Right ventricle myocardium superior (tissue), 1 donor: Measurements from ENCODE around the gene GFER. TPM values are rescaled to one million over a fixed set of nuclear protein-coding genes. Genes with fewer than 3 reads are reported as not detected.
"Not testable (repeated sequence)": the region's sequence is repeated elsewhere in the genome, so short reads cannot be mapped to it uniquely, and the experiment has no call there.

Experiments used
- ATAC-seq: fragments of 200-7000 bp; cut with Tn5 transposase; one replicate; pipeline ENCODE4 v1.9.1; 2020; ENCODE audit warnings: mild to moderate bottlenecking; ENCODE audit not compliant: poor library complexity
- DNase-seq: peaks from one replicate; pipeline ENCODE4 v3.0.0-alpha.2; 2020
- intact Hi-C: fragments of 100-400 bp; cut with DNase I; formaldehyde crosslinking; loops from one replicate; pipeline ENCODE4 v1.11.2; 2022
- total RNA-seq: library from RNA; stranded (reverse); fragmentation: NEBNext Ultra II Directional; extraction: Animal tissue kit (Norgen Biotek cat#: 25700); gene quantifications from one replicate; pipeline ENCODE4 v1.2.1, GENCODE V29; 2021
- donor health status: DM: no; HTN: yes; CAD: no; lungs with severe emphysema.

GFER gene
- total RNA-seq, 1 donor from 2014 or later, result 28.3 TPM

GRCh38 chr16:1999866-2000514, 16.0 kb downstream of the GFER start:
- intact Hi-C loops, result no loop called here
- ATAC-seq (no peak), DNase-seq (no peak)

GRCh38 chr16:2001035-2001434, 17.0 kb downstream of the GFER start:
- no peak for ATAC-seq
- intact Hi-C loops, result no loop called here
- no peak for DNase-seq

DNA sequence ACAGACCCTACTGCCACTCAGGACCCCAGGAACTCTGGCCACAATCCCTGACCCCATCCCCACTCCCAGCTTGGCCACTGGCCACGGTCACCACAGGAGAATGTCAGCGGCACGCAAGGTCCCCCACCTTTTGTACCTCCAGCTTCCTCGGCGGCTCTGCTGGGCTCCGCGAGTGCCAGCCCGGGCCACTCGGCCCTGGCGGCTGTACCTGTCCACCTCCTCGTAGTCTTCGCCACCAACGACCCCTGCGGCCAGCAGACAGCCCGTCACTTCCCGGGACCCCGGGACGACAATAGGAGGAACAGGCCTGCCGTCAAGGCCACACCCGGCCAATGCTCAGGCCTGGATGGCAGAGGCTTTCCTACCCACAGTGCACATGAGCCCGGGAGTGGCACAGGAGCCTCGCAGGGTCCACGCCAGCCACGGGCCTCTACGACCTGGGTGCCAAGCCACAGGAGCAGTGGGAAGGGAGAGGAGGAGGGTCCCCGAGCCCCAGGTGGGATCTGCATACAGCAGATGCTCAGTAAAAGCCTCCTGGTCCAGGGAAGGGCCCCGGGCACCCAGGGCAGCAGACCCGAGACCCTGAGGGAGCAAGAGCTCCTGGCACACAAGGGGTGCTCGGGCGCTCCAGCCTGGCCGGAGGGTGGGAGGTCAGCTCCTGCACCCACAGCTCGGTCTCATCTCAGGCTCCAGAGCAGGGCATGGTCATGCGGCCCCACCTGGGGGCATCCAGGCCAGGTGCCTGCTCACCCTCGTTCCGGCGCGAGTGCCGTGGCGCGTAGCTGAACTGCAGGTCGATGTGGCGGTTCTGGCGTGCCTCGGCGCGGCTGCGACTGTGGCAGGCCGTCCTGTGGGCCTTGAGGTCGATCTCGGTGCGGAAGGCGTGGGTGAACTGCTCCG, 17.7 kb downstream of the GFER start:
- DNase-seq (no peak), ATAC-seq (no peak)
- intact Hi-C loops, result no loop called here

DNA sequence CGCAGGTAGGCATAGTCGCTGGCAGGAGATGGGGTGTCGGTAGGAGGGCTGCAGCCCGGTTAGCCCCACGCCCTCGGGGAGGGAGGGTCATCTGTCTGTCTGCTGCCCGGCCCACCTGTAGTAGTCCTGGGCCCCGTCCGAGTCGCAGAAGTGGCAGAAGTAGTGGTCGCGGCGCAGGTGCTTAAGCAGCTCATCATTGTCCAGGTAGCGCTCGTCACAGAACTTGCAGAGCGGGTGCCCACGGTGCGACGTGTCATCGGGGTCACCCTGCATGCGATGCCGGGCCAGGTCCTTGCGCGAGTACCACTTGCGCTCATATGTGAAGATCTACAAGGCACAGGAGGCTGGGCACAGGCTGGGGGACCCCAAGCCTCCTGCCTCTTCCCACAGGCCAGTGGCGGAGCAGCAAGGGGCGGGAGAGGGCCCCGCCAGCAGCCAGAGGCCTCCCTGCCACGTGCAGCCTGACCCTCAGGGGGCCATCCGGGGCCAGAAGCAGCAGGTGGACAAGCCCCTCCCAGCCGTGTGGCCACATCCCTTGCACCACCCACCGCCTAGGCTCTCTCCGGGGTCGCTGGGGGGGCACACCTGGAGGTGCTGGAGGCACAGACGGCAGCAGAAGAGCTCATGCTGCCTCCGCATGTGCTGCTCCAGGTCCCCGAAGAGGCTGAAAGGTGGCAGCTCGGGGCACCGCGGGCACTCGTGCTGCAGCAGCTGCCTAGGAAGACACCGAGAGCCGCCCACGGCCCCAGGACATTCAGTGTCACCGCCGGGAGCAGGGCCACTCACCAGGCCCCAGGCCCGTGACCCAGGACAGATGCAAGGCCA, 18.6 kb downstream of the GFER start:
- intact Hi-C loops, result no loop called here
- ATAC-seq (no peak), DNase-seq (no peak)

- DNase-seq (no peak), ATAC-seq (no peak)
- intact Hi-C loops, result no loop called here
Observed at GRCh38 chr16:2003231-2003826, 19.3 kb downstream of the GFER start.

- intact Hi-C loops, result no loop called here
- ATAC-seq, result peak; percentile 90
Observed at GRCh38 chr16:2003827-2004641, 20.0 kb downstream of the GFER start.

DNA sequence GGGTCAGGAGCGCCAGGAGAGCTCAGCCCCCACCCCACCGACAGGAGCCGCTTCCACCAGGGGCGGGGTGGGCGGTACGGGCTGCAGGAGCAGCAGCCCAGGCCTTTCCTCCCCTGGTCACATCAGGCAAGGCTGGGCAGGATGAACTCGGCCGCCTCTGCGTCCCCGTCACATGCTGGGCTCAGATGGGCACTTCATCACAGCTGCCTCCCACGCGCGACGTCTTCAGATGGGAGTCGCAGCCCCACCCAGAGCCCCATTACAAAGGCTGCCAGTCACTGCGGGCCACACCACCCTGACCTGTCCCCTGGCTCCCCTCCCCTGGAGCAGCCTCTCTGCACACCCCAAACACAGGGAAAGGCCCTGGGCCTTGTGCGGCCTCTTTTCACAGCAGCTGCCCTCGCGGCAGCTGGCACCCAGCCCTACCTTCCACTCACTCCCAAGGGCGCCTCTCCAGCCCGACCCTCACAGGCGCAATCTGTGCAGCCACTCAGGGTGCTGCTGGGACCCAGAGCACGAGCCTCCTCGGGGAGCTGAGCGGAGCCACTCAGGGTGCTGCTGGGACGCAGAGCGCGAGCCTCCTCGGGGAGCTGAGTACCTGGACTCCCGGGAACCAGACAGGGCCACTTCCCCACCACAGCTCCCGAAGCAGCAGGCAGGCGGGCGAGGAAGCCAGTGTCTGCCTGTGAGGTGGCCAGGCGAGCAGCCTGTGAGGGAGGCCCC, 21.0 kb downstream of the GFER start:
- intact Hi-C loops, result no loop called here
- ATAC-seq (no peak), DNase-seq (no peak)

More at GRCh38 chr16:2003827-2004641, 20.0 kb downstream of the GFER start:
- DNase-seq, result peak; percentile 95

- DNase-seq (no peak), ATAC-seq (no peak)
- intact Hi-C loops, result no loop called here
Observed at GRCh38 chr16:2005646-2006045, 21.7 kb downstream of the GFER start.

DNA sequence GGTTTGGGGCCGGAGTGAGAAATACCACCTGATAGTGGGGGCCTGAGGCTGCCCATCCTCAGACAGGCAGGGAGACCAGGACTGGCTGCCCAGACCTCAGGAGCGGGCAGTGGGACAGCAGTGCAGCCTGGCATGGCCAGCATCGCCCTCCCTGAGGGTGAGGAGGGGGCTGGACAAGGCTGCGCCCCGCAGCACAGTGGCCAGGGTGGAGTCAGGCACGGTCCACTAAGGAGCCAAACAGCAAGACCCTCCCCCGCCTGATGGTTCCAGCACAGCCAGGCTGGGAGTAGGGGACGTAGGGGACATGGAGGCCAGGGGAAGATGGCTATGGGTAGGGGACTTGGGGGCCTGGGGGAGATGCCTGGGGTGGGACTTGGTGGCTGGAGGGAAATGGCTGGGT, 22.3 kb downstream of the GFER start:
- DNase-seq (no peak), ATAC-seq (no peak)
- intact Hi-C loops, result no loop called here

- intact Hi-C loops, result no loop called here
- no peak for ATAC-seq
- DNase-seq, result no peak
Observed at GRCh38 chr16:2007081-2007836, 23.3 kb downstream of the GFER start.

DNA sequence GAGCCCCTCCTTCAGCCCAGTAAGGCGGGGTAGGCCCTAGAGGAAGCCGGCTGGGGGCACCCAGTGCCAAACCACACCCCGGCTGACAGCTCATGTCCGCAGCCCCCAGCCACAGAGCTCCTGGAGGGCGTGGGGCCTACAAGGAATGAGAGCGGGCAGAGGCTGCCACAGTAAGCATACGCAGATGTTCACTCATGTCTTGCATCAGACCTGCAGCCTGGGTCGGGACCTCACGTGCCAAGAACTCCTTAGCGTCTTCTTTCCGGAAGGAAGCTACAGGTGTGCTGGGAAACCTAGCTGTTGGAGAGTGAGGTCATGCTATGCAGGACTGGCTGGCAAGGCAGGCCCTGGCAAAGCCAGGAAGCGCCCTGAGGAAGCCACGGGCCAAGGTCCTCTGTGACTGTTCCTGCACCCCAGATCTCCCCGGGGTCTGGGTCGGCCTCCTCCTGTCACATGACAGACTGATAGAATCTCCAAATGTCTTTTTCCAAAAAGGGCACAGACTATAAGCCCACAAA, 24.1 kb downstream of the GFER start:
- intact Hi-C loops, result no loop called here
- ATAC-seq (no peak), DNase-seq (no peak)

GRCh38 chr16:2008631-2009163, 24.7 kb downstream of the GFER start:
- intact Hi-C loops, result no loop called here
- ATAC-seq (no peak), DNase-seq (no peak)

DNA sequence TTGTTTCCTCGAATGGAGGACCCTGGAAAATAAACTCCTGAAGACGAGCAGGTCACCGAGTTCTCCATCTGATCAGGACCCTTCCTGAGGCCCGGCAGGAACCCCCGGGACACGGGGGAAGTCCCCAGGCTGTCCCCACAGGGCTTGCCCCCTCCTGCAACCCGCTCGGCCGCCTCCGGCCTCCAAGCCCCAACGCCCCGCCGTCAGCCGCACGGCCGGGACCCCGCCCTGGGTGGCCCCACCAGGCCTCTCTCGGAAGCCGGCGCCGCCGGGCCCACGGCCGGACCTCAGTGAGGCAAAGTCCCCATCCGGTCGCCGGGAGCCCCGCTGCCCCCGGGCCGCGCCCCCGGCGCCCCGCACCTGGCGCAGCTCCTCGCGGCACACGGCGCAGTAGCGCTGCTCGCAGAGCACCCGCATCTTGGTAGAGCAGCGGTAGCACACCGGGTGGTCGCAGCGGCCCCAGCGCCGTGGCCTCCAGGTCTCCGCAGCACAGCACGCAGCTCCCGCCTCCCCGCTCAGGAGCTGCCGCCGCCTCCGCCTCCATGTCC, 25.2 kb downstream of the GFER start:
- intact Hi-C loops, result no loop called here
- peak; percentile 5 for ATAC-seq
- no peak for DNase-seq

DNA sequence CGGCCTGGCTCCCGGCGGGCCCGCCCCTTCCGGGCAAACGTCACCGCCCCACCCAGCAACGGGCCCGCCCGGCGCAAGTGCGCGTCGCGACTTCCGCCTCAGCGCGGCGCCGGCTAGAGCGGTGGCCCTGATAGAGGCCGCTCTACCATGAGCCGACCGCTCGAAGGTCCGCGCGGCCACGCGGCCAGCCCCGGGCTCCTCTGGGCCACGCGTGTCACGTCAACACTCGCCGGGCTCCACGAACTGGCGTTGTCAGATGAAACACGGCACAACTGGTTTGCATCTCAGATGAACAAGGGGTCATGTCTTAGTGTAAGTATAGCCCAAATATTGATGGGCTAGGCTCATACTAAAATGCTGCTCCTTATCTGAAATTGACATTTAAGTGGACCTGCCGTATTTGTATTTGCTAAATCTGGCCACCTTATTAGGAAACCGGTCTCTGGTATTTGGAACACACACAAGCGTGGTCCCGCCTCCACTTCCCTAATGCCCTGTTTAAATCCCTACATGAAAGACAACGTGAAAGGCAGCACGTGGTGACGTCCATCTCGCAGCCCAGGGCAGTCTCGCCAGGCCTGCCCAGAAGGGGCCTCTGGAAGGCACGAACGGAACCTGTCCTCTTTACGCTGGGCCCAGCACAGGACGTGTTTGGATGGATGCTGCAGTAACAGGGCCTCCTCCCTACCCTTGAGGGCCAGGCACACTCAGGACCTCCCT, 26.0 kb downstream of the GFER start, which contains the start of gene ZNF598:
Gene ZNF598, minus strand, starts transcription at position 31 of the 720 bp plus-strand sequence.
- intact Hi-C loops, result no loop called here
- DNase-seq (peak; percentile 90), ATAC-seq (peak; percentile 98)

GRCh38 chr16:2011726-2012125, 27.7 kb downstream of the GFER start:
- ATAC-seq, DNase-seq, intact Hi-C loops: not testable (repeated sequence)
